Neural progenitor cell (in vitro differentiated cells): Measurements from ENCODE around the gene TMEM167A.

ENCODE experiments used
- EZH2phosphoT487 ChIP-seq: fragments of 200-600 bp; sonication (generic); IDR thresholded peaks from 2 replicates; pipeline ENCODE4 v1.6.1; 2017; ENCODE audit warnings: antibody characterized with exemption
- TF ChIP-seq, protein P1 (sequence below): fragments of 200-600 bp; sonication (generic); IDR thresholded peaks from 2 replicates; pipeline ENCODE4 v1.5.1; 2017; ENCODE audit warnings: antibody characterized with exemption, mild to moderate bottlenecking

DNA sequence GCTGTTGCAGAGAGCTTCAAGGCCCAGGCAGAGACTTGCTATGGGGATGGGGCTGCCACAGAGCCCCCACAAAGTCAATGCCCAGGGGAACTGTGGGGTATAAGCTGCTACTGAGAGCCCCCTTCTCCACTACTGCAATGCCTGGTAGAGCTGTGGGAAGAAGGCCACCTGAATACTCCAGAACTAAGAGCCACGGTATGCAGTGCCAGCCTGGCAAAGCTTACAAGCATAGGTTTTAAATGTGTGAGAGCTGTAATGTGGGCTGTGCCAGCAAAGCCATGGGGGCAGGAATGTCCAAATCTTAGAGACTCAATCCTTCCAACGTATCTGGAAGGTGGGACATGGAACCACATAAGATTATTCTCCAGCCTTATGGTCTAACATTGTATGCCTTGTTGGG is 49.3 kb upstream of the TMEM167A start:
- TF ChIP-seq, protein P1, sequence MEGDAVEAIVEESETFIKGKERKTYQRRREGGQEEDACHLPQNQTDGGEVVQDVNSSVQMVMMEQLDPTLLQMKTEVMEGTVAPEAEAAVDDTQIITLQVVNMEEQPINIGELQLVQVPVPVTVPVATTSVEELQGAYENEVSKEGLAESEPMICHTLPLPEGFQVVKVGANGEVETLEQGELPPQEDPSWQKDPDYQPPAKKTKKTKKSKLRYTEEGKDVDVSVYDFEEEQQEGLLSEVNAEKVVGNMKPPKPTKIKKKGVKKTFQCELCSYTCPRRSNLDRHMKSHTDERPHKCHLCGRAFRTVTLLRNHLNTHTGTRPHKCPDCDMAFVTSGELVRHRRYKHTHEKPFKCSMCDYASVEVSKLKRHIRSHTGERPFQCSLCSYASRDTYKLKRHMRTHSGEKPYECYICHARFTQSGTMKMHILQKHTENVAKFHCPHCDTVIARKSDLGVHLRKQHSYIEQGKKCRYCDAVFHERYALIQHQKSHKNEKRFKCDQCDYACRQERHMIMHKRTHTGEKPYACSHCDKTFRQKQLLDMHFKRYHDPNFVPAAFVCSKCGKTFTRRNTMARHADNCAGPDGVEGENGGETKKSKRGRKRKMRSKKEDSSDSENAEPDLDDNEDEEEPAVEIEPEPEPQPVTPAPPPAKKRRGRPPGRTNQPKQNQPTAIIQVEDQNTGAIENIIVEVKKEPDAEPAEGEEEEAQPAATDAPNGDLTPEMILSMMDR = no peak
- no peak for TF ChIP-seq EZH2phosphoT487
